NOMO-1 treated with DMSO at 0.1 percent for 48 hours (cell line): ENCODE data around the gene SCFD1.
A peak's percentile ranks its signal among the peaks of the same experiment; 100 is the strongest.
"Not testable (repeated sequence)": the region's sequence is repeated elsewhere in the genome, so short reads cannot be mapped to it uniquely, and the experiment has no call there.

Experiments used
- DNase-seq: peaks from one replicate; lab custom pipeline; 2025; ENCODE audit not compliant: unreplicated experiment; lab: John Stamatoyannopoulos, UW

SCFD1 gene, protein sequence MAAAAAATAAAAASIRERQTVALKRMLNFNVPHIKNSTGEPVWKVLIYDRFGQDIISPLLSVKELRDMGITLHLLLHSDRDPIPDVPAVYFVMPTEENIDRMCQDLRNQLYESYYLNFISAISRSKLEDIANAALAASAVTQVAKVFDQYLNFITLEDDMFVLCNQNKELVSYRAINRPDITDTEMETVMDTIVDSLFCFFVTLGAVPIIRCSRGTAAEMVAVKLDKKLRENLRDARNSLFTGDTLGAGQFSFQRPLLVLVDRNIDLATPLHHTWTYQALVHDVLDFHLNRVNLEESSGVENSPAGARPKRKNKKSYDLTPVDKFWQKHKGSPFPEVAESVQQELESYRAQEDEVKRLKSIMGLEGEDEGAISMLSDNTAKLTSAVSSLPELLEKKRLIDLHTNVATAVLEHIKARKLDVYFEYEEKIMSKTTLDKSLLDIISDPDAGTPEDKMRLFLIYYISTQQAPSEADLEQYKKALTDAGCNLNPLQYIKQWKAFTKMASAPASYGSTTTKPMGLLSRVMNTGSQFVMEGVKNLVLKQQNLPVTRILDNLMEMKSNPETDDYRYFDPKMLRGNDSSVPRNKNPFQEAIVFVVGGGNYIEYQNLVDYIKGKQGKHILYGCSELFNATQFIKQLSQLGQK

DNA sequence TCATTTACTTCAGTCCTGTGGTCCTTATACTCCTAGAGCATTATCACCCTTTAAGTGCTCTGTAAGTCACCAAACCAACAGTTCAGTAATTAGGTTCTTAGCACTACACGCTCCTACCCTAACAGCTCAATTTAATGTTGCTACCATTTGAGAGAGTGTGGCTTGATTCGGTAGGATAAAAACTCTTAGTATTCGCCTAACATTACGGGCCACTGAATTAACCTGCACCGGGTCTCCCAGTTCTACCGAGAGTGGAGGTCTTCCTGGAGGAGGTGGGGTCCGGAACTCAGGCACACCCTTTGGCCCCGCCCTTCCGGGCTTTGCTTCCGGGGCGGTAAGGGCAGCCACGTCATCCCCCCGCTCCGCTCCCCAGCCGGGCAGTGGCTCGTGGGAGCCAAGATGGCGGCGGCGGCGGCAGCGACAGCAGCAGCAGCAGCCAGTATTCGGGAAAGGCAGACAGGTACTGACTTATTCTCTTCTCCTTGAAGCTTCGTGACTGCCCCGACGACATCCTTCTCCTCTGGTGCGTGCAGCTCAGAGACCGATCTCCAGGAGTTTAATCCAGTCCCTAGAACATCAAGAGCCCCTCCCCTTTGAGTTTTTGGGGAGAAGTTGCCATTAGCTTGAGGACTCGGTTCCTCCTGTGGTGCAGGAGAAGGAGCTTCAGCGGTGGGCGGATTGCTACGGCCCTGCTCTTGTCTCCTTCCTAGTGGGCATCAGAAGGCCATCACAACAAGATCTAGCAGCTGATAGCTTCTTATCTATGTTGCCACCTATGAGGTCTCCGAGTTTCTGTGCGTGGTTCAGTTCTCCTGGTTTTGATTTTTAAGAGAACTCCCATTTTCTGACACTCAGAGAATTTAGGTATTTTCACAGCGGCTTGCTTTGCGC, at the start of gene SCFD1:
Gene SCFD1, plus strand, starts transcription at position 380 of the 891 bp plus-strand sequence. Its CDS starts 20 bp downstream, at position 400.
- peak; percentile 89 for DNase-seq

DNA sequence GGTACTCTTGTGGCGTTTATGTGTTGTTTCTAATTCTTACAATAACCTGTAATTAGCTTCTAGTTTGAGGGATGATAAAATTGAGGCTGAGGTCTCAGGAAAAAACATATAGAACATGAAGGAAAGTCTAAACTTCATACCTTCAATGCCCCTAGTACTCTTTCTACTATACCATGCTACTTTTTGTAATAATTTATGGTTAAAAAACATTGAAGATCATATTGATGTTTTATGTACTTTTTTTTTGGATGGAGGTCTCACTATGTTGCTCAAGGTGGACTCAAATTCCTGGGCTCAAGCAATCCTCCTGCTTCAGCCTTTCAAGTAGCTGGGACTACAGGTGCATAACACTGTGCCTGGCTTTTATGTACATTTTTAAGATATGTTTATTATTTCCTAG, 49.3 kb upstream of the SCFD1 start:
- DNase-seq, result no peak

DNA sequence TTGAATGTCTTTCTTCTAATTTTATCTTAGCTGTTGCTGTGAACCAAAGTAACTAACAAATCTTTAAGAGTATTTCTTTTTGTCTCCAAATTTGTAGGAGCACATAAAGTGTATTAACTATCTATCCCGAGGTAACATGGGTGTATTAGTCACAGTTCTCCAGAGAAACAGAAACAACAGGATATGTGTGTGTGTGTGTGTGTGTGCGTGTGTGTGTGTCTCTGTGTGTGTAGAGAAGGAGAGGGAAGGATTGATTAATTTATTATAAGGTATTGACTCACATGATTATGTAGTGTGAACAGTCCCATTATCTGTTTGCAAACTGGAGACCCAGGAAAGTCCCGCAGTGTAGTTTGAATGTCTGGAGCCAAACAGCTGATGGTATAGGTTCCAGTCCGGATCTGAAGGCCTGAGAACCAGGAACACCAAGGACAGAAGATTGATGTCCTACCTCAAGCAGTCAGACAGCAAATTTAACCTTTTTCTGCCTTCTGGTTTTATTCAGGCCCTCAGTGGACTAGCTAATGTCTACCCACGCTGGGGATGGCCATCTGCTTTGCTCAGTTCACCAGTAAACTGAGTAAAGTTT, 48.8 kb upstream of the SCFD1 start:
- DNase-seq, result no peak

DNA sequence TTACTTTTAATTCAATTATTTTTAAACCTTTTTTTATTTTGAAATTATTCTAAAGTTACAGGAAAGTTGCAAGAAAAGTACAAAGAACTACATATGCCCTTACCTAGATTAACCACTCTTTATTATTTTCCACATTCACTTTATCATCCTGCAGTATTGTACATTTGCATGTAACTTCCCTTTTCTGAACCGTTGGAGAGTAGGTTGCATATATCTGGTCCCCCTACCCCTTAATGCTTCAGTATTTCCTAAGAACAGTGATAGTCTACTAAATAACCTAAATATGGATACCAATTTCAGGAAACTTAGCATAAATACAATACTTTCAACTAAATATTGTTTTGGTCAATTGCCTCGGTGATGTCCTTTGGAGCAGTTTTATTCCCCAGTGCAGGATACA, 48.2 kb upstream of the SCFD1 start:
- peak; percentile 6 for DNase-seq

DNA sequence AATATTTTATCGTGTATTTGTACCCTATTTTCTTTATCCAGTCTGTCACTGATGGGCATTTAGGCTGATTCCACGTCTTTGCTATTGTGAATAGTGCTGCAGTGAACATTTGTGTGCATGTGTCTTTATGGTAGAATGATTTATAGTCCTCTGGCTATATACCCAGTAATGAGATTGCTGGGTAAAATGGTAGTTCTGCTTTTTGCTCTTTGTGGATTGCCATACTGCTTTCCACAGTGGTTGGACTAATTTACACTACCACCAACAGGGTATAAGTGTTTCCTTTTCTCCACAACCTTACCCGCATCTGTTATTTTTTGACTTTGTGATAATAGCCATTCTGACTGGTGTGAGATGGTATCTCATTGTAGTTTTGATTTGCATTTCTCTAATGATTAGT, 47.3 kb upstream of the SCFD1 start:
- peak; percentile 53 for DNase-seq

DNA sequence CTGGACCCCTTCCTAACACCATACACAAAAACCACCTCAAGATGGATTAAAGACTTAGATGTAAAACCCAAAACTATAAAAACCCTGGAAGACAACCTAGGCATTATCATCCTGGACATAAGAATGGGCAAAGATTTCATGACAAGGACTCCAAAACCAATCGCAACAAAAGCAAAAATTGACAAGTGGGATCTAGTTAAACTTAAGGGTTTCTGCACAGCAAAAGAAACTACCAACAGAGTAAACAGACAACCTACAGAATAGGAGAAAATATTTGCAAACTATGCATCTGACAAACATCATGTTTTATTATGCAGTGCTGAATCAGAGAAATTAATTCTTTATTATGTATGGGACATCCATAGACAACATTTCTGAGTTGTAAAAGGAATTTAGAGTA, 45.8 kb upstream of the SCFD1 start:
- not testable (repeated sequence) for DNase-seq

DNA sequence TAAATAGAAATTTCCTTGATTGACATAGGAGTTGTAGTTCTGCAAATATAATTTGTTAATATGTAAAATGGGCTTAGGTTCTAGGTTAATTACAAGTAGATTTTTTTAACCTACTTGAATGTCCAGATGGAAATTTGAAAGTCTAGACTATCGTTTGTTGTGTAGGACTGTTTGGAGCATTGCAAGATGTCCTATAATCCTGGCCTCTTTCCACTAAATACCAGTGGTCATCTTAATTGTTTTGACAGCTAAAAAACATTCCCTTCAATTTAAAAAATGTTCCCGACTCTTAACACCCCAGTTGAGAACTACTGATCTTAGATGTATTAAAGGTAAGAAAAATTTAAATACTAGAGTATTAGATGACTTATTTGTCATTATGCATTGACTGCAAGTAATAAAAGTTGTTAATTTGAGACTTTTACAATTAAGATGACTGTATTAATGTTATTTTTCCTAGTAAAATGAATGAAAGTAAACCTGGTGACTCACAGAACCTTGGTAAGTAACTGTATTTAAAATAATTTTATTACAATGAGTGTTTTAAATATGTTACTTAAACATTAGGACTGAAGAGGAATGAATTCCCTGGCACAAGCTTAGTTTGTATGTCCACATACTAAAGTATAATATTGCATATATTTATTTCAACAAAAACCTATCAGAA, 41.4 kb upstream of the SCFD1 start:
- no peak for DNase-seq

DNA sequence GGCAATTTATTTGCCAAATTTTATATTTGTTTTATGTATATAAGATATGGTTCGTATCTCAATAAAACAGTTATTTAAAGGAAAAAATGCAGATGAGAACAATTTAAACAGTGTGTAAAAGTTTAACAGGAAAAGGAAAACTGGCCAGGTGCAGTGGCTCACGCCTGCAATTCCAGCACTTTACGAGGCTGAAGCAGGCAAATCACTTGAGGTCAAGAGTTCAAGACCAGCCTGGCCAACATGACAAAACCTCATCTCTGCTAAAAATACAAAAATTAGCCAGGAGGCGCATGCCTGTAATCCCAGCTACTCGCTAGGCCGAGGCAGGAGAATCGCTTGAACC, 40.9 kb upstream of the SCFD1 start:
- no peak for DNase-seq

DNA sequence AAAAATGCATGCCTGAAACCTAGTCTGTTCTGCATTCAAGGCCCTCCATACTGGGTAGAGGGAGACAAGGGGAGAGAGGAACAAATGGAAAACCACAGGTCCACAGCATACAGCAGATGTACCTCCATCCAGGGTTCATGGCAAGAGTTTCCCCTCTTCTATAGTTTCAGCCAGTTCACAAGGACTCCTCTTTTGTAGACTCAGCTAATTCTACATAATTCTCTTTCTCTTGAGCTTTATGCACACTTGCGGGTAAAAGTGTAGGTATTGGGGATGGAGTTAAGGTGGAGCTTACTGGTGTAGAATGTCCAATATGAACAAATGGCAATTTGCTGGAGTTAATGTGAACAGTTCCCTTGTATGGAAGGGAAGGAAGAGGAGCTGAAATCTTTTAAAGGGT, 39.7 kb upstream of the SCFD1 start:
- no peak for DNase-seq

DNA sequence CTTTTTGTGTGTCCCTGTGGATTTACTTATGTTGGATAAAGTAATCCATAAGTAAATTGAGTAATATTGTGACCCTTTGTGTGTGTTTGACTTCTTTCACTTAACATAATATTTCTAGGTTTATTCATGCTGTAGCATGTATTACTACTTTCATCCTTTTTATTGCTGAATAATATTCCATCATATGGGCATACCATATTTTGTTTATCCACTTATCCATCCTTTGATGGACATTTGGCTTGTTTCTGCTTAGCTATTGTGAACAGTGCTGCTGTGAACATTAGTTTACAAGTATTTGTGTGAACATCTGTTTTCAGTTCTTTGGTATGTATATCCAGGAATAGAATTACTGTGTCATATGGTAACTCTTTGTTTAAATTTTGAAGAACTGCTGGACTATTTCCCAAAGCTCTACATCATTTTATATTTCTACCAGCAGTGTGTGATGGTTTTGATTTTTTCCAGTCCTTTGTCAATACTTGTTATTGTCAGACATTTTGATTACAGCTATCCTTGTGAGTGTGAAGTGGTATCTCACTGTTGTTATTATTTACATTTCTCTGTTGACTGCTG, 38.0 kb upstream of the SCFD1 start:
- no peak for DNase-seq

DNA sequence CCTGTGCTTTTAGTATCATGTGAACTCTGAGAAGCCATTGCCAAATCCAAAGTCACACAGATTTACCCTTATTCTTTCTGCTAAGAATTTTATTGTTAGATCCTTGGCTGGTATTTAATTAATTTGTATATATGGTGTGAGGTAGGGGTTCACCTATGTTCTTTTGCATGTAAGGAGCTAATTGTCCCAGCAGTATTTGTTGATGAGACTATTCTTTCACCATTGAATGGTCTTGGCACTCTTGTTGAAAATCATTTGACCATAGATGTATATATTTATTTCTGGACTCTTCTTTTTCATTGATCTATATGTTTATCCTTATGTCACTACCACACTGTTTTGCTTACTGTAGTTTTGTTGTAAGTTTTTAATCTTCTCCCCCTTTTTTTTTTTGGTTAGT, 36.9 kb upstream of the SCFD1 start:
- no peak for DNase-seq

DNA sequence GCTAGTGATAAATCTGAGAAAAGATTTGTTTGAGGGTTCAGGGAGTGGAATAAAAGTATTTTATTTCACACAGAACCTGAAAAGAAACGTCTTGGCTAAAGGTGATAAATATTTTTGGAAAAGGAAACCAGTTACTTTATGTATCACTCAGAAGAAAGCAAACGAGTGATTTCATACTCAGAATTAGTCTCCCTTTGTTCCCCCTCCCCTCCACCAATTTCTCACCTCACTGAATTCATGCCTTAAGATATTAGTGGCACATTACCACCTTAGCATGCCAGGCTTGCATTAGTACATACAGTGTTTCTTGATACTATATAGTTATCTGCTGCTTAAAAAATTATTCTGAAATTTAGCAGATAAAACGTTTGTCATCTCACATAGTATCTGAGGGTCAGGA, 35.0 kb upstream of the SCFD1 start:
- no peak for DNase-seq

DNA sequence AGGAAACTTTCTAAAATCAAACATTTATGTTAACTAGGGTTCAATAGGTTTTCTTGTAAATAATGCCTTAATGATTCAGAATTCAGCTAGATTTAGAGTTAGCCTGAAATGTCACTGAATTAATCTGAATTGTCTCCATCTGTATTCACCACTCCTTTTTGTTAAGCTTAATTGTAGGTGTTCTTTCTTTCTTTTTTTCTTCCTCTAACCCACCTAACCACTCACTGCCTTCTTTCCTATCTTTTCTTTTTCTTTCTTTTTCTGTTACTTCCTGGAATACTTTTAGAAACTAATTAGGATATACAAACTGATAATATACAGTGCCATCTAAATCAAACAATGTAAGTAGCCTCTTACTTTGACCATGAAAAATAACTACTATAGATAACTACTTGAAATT, 33.2 kb upstream of the SCFD1 start:
- DNase-seq, result no peak

DNA sequence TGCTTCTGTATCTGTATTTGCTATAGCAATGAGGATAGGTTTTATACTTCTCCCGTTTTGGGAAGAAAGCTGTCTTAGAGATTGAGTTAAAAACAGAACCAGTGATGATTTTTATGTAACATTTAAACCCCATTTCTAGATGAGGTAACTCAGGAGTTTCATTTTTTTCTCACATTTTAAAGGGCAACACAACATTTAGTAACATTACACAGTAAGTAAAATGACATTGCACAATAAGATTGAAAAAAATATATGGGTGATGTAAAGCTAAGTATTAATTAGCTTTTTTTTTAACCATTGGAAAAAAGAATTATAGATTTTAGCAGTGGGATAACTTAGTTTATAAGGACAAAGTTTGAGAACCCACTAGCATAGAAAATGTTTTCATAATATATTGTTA, 25.2 kb upstream of the SCFD1 start:
- no peak for DNase-seq

DNA sequence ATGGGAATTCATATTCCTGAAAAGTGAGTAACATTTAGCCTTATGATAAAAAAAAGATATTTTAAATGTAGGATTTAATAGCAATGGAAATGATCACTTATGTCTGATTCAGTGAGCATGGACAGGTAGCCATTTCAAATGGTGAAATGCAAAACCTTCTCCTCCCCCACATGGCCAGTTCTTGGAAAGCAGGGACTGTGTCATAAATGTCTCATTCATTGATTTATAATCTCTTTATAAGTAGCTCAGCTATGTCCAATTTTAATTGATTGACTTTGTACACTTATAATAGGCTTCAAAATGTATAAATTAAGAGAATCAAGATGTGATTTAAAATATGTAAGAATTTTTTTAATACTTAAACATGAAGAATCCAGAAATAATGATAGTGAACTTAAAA, 24.6 kb upstream of the SCFD1 start:
- no peak for DNase-seq

DNA sequence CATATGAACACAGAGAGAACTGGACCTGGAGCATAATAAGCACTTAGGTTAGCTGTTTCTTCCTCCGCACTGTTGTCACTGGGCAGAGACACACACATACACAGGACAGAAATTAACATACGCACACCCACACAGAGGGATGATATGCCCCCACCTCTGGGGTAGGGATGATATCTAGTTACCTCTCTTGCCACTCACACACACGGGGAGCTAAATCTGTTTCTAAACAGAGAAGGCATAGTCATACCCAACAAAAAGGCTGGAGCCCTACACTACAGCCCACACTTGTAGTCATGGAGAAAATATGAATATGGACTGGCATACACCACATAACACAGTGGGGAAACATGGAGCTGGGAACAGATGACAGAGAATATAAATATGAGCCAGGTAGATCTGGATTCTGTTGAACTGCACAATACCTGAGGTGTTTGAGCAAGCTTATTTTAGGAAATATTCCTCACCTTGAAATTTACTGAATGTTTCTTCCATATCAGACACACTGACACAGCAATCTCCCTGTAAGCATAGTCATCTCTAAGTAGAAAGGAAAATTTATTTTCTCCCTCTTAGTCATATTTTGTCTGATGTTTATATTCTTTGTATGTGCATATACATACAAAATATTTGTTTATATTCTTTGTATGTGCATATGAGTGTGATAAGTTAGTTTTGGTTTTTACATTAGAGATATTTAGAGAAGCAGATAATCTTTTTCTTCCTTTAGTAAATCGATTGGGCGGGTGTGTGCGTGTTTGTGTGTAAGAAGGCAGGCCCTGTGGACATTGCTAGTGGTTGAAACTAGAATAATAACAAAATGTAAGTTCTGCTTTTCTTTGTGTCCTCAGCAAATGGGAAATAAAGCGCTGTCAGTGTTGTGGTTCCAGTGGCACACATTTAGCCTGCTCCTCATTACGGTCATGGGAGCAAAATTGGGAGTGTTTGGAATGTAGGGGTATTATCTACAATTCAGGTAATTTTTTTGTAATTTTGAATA, 20.9 kb upstream of the SCFD1 start:
- DNase-seq, result peak; percentile 70

DNA sequence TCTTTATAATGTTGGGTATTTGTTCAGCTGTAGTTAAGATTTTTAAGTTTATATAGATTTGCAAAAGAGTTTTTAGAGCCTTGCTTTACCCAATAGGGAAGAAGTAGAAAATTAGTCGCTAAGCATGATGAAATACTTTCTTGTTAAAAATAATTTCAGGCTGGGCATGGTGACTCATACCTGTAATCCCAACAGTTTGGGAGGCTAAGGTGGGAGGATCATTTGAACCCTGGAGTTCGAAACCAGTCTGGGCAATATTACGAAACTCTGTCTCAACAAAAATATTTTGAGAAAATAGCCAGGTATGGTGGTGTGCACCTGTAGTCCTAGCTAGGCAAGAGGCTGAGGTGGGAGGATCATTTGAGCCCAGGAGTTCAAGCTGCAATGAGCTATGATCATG, 18.7 kb upstream of the SCFD1 start:
- no peak for DNase-seq

DNA sequence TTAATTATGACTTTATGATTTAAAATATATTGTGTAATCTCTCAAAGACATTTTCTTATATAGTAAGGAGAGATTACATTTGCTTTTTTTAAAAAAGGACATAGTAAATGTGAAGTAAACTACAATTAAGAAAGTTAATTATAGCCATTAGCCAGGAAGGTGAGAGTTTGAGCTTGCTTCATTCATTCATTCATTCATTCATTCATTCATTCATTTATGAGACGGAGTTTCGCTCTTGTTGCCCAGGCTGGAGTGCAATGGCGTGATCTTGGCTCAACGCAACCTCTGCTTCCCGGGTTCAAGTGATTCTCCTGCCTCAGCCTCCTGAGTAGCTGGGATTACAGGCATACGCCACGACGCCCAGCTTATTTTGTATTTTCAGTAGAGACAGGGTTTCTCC, 17.4 kb upstream of the SCFD1 start:
- not testable (repeated sequence) for DNase-seq

DNA sequence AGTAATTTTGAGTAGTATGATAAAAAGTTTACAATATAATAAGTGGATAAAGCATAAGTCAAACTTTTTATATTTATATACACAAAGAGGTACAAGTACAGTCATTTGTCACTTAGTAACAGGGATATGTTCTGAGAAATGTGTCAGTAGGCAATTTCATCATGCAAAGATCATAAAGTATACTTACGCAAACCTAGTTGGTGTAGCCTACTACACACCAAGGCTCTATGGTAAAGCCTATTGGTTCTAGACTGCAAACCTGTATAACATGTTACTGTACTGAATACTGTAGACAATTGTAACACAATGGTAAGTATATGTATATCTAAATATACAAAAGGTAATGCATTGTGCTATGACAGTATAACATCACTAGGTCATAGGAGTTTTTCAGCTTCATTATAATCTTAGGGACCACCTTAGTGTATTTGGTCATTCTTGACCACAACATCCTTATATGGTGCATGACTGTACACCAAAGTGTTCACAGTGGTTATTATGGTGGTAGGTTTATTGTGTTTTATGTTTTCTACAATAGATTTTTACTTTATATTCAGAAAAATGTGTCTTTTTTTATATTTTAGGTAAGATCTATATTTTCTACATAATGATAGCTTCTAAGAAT, 14.9 kb upstream of the SCFD1 start:
- no peak for DNase-seq
